Measurements from ENCODE around the gene C1R.
"Not testable (repeated sequence)": the region's sequence is repeated elsewhere in the genome, so short reads cannot be mapped to it uniquely, and the experiment has no call there.

C1R gene

DNA sequence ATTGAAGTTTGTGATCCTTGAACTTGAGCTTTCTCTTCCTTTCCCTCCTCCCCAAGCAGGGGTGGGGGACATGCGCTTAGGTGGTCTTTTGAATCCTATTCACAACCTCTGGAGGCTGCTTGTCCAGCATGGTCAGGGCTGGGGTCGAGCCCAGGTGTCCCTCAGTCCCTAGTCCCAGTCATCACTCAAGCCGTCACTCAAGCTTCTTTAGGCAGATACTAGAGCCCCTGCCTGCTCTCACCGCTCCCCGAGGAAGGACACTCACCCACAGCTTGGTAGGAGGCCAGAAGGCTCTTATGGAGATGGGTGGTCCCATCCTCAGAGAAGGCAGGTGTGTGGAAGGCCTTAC, 17.3 kb upstream of the C1R start:
- no peak for DNase-seq
- Mint-ChIP-seq H3K9me3 (peaks cover 23% of the 10 kb centered on the region), H3K27ac (no peak overlapping the region), H3K27me3 (ENCODE audit: low read depth, poor library complexity) (peaks cover 8% of the 10 kb centered on the region), H3K4me3 (peak overlapping the region; percentile 89), H3K36me3 (ENCODE audit: low read depth) (peaks cover 26% of the 10 kb centered on the region), H3K4me1 (peaks cover 20% of the 10 kb centered on the region)
- TF ChIP-seq, protein P1, sequence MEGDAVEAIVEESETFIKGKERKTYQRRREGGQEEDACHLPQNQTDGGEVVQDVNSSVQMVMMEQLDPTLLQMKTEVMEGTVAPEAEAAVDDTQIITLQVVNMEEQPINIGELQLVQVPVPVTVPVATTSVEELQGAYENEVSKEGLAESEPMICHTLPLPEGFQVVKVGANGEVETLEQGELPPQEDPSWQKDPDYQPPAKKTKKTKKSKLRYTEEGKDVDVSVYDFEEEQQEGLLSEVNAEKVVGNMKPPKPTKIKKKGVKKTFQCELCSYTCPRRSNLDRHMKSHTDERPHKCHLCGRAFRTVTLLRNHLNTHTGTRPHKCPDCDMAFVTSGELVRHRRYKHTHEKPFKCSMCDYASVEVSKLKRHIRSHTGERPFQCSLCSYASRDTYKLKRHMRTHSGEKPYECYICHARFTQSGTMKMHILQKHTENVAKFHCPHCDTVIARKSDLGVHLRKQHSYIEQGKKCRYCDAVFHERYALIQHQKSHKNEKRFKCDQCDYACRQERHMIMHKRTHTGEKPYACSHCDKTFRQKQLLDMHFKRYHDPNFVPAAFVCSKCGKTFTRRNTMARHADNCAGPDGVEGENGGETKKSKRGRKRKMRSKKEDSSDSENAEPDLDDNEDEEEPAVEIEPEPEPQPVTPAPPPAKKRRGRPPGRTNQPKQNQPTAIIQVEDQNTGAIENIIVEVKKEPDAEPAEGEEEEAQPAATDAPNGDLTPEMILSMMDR (IDR thresholded peaks at IDR 0.05), result no peak

- TF ChIP-seq, protein P1 (IDR thresholded peaks at IDR 0.05), result peak; percentile 92
- peaks cover 20% of the 10 kb centered on the region for H3K4me1 Mint-ChIP-seq
- H3K36me3 Mint-ChIP-seq (ENCODE audit: low read depth), result peaks cover 28% of the 10 kb centered on the region
- H3K27ac Mint-ChIP-seq, result peak within 1 kb of the TSS; percentile 97
- H3K9me3 Mint-ChIP-seq, result peaks cover 23% of the 10 kb centered on the region
- peak within 1 kb of the TSS; percentile 89 for H3K4me3 Mint-ChIP-seq
- peaks cover 5% of the 10 kb centered on the region for H3K27me3 Mint-ChIP-seq (ENCODE audit: low read depth, poor library complexity)
- peak; percentile 95 for DNase-seq
Observed at GRCh38 chr12:7108796-7109571, 16.7 kb upstream of the C1R start, which contains the start of gene C1RL. Gene C1RL, minus strand, starts transcription at chr12:7109214. Its CDS starts 34 bp downstream, at chr12:7109180.

GRCh38 chr12:7108003-7108795, 16.0 kb upstream of the C1R start:
- TF ChIP-seq, protein P1 (IDR thresholded peaks at IDR 0.05), result no peak
- Mint-ChIP-seq H3K9me3 (peaks cover 23% of the 10 kb centered on the region), H3K4me1 (peaks cover 20% of the 10 kb centered on the region), H3K4me3 (peak overlapping the region; percentile 89), H3K36me3 (ENCODE audit: low read depth) (peaks cover 35% of the 10 kb centered on the region), H3K27ac (peak overlapping the region; percentile 97), H3K27me3 (ENCODE audit: low read depth, poor library complexity) (peaks cover 3% of the 10 kb centered on the region)
- peak; percentile 66 for DNase-seq

GRCh38 chr12:7107636-7108002, 15.4 kb upstream of the C1R start:
- Mint-ChIP-seq H3K27me3 (ENCODE audit: low read depth, poor library complexity) (peaks cover 3% of the 10 kb centered on the region), H3K9me3 (peaks cover 23% of the 10 kb centered on the region), H3K36me3 (ENCODE audit: low read depth) (peaks cover 39% of the 10 kb centered on the region), H3K27ac (peak overlapping the region; percentile 97), H3K4me3 (peak overlapping the region; percentile 89), H3K4me1 (peaks cover 20% of the 10 kb centered on the region)
- TF ChIP-seq, protein P1 (IDR thresholded peaks at IDR 0.05), result no peak
- no peak for DNase-seq

- Mint-ChIP-seq H3K36me3 (ENCODE audit: low read depth) (peaks cover 43% of the 10 kb centered on the region), H3K4me3 (peak overlapping the region; percentile 56), H3K9me3 (peaks cover 23% of the 10 kb centered on the region), H3K4me1 (peaks cover 24% of the 10 kb centered on the region)
- DNase-seq; H3K27me3 Mint-ChIP-seq (ENCODE audit: low read depth, poor library complexity); H3K27ac Mint-ChIP-seq: not testable (repeated sequence)
Observed at GRCh38 chr12:7107181-7107580, 14.9 kb upstream of the C1R start.

DNA sequence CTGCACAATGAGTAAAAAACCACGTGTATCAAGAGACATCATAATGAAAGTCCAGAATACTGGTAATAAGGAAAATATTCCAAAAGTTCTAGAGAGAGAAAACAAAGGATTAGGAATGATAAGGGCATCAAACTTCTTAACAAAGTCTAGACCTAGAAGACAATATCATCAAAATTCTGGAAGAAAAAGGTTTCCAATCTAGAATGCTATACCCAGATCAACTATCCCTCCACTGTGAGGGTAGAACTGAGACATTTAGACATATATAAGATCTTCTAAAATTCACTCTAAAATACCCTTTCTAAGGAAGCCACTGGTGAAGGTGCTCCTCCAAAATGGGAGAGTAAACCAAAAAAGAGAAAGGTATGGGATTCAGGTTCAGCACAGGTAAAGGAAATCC, 13.8 kb upstream of the C1R start:
- DNase-seq, result no peak
- peaks cover 3% of the 10 kb centered on the region for H3K27me3 Mint-ChIP-seq (ENCODE audit: low read depth, poor library complexity)
- H3K9me3 Mint-ChIP-seq, result peaks cover 23% of the 10 kb centered on the region
- TF ChIP-seq, protein P1 (IDR thresholded peaks at IDR 0.05), result no peak
- peak overlapping the region; percentile 56 for H3K4me3 Mint-ChIP-seq
- peaks cover 44% of the 10 kb centered on the region for H3K36me3 Mint-ChIP-seq (ENCODE audit: low read depth)
- no peak overlapping the region for H3K27ac Mint-ChIP-seq
- peaks cover 28% of the 10 kb centered on the region for H3K4me1 Mint-ChIP-seq
